Stimulated activated CD4-positive, alpha-beta T cell treated with anti-CD3 and anti-CD28 coated beads, Interleukin-4, amount 100 ng/mL, for 1 hour (primary cell): ENCODE results near the gene ATP7A.

Source experiments
- DNase-seq: peaks from one replicate; pipeline ENCODE4 v3.0.0-alpha.2; 2020

ATP7A gene

GRCh38 chrX:77945910-77946545, 35.5 kb downstream of the ATP7A start:
- no peak for DNase-seq

- DNase-seq: no peak
Observed at GRCh38 chrX:77946571-77946970, 36.1 kb downstream of the ATP7A start.

GRCh38 chrX:77949840-77950239, 39.3 kb downstream of the ATP7A start:
- no peak for DNase-seq

- DNase-seq: no peak
Observed at GRCh38 chrX:77952173-77952572, 41.7 kb downstream of the ATP7A start.

GRCh38 chrX:77953302-77953701, 42.8 kb downstream of the ATP7A start:
- DNase-seq: no peak

- no peak for DNase-seq
Observed at GRCh38 chrX:77953708-77954107, 43.2 kb downstream of the ATP7A start.

- no peak for DNase-seq
Observed at GRCh38 chrX:77960567-77960966, 50.1 kb downstream of the ATP7A start.

- no peak for DNase-seq
Observed at GRCh38 chrX:77961063-77961462, 50.6 kb downstream of the ATP7A start.

GRCh38 chrX:77962068-77962902, 51.8 kb downstream of the ATP7A start:
- no peak for DNase-seq

GRCh38 chrX:77966361-77966760, 55.9 kb downstream of the ATP7A start:
- DNase-seq: no peak

- no peak for DNase-seq
Observed at GRCh38 chrX:77967631-77968030, 57.1 kb downstream of the ATP7A start.

GRCh38 chrX:77969538-77969937, 59.0 kb downstream of the ATP7A start, which contains the start of gene PGAM4:
Gene PGAM4 (minus strand): TSS chrX:77969638. CDS start chrX:77969638, 0 bp downstream.
- DNase-seq: no peak

GRCh38 chrX:77975755-77976154, 65.3 kb downstream of the ATP7A start:
- DNase-seq: no peak

GRCh38 chrX:77977095-77977494, 66.6 kb downstream of the ATP7A start:
- DNase-seq: no peak

GRCh38 chrX:77977518-77977917, 67.0 kb downstream of the ATP7A start:
- DNase-seq: no peak

- no peak for DNase-seq
Observed at GRCh38 chrX:77979870-77980269, 69.4 kb downstream of the ATP7A start.

- DNase-seq: no peak
Observed at GRCh38 chrX:78011846-78012245, 101.4 kb downstream of the ATP7A start.

GRCh38 chrX:78019586-78020483, 109.3 kb downstream of the ATP7A start:
- no peak for DNase-seq

- no peak for DNase-seq
Observed at GRCh38 chrX:78024349-78025059, 114.0 kb downstream of the ATP7A start.

- no peak for DNase-seq
Observed at GRCh38 chrX:78027798-78028197, 117.3 kb downstream of the ATP7A start.

GRCh38 chrX:78029663-78030062, 119.2 kb downstream of the ATP7A start:
- DNase-seq: peak; percentile 3

- DNase-seq: no peak
Observed at GRCh38 chrX:78035061-78035460, 124.6 kb downstream of the ATP7A start.

GRCh38 chrX:78037881-78038280, 127.4 kb downstream of the ATP7A start:
- no peak for DNase-seq
